ENCODE data around the gene GDAP1L1.
A peak's percentile ranks its signal among the peaks of the same experiment; 100 is the strongest.

GDAP1L1 gene

DNA sequence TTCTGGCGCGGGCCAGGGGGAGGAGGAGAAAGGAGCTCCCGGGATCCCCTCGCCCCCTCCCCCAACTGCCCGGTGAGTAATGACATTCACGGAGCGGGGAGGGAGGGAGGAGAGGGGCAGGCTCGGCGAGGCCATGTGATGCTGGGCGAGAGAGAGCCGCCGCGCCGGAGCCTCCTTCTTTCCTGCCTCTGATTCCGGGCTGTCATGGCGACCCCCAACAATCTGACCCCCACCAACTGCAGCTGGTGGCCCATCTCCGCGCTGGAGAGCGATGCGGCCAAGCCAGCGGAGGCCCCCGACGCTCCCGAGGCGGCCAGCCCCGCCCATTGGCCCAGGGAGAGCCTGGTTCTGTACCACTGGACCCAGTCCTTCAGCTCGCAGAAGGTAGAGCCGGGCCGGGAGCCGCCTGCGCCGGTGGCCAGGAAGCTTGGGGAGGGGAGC is at the start of gene GDAP1L1:
GDAP1L1 (plus strand) TSS at position 178 of the 441 bp plus-strand sequence; CDS start at position 205, 27 bp downstream.
- peak; percentile 12 for DNase-seq

DNA sequence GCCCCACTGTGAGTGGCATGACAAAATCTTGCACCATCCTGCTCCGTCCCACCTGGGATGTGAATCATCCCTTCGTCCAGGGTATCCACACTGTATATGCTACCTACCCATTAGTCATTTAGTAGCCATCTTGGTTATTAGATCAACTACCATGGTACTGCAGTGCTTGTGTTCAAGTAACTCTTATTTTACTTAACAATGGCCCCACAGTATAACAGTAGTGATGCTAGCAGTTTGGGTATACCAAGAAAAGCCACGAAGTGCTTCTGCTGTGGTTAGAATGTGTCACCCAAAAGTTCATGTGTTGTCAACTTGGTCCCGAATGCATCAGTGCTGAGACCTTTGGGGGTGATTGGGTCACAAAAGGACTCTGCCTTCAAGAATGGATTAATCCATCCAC is 48.2 kb upstream of the GDAP1L1 start:
- no peak for DNase-seq

DNA sequence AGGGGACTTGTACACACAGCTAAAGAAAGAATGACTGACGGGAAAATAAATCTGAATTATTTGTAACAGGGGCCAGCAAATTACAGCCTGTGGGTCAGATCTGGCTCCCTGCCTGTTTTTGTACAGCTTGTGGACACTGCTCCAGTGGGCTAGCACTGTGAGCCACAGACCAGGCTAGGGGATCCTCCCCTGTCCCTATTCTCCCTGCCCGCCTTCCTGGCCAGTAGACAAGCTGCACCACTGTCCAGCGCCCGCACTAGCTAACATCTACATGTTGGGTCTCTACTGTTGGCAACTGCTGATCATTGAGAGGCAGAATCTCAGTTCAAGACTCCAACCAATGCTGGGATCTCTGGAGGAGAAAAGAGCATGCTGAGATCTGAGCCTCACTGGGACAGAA is 47.2 kb upstream of the GDAP1L1 start:
- no peak for DNase-seq

DNA sequence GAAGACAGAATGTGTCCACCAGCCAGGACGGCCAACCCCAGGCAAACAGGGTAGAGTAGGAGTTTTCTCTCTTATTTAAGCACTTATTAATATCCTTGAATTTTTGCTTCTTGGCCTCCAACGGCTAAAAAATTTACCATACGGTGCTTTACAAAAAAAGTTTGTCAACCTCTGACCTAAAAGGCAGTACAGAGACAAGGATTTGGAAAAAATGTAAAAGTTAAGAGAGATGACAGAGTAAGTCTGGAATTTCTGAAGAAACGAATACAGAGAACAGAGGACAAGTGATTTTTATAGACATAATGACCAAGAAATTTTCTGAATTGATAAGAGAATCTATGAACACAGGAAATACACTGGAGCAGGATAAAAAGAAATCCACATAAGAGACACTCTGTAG is 46.7 kb upstream of the GDAP1L1 start:
- DNase-seq: no peak

DNA sequence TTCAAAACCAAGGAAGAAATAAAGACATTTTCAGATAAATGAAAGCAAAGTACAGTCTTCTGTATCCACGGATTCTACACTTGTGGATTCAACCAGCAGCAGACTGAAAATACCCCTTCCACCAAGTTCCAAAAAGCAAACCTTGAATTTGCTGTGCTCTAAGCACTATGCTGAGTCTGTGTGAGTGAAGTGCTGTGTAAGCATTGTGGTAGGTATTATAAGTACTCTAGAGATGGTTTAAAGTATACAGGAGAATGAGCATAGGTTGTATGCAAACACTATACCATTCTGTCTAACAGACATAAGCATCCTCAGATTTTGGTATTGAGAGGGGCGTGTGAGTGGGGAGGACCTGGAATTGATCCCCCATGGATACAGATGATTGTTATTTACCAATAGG is 46.1 kb upstream of the GDAP1L1 start:
- DNase-seq: no peak

DNA sequence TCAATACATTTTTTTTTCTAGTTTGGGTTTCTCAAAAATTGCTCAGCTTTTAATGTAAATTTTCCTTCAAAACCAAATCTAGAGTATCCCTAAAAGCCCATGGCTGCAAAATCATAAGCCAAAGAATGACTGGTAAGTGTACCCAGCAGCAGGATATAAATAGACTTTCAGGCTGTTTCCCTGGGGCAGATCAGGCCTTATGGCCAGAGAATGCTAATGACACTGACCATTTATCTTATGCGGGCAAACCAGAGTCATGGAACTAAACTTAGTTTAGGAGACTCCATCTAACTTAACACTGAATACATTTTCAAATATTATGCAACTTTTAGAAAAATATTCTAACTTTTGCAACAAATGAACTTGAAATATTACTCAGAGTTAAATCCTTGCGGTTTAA is 43.9 kb upstream of the GDAP1L1 start:
- DNase-seq: no peak

DNA sequence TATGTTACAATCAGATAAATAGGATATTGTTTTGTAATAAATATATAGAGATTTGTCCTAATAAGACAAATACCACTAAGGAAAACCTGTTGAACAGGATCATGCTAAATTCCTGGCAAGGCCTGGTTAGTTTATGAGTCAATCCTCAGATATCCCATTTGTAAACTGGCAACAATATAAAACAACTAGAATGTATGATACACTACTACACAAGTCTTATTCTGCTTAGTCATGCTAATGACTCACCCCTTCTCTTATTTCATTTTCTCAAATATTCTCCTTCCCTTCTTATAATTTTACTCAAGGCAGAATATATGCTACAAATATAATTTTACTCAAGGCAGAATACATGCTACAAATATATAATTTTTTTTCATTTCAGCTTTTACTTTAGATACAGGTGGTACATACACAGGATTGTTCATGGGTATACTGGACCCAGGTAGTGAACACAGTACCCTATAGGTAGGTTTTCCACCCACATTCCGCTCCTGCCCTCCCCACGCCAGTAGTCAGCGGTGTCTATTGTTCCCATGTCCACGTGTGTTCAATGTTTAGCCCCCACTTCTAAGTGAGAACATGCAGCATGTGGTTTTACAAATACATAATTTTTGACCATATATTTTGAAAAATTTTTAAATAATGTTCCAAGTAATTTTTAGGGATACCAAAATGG is 42.8 kb upstream of the GDAP1L1 start:
- no peak for DNase-seq

DNA sequence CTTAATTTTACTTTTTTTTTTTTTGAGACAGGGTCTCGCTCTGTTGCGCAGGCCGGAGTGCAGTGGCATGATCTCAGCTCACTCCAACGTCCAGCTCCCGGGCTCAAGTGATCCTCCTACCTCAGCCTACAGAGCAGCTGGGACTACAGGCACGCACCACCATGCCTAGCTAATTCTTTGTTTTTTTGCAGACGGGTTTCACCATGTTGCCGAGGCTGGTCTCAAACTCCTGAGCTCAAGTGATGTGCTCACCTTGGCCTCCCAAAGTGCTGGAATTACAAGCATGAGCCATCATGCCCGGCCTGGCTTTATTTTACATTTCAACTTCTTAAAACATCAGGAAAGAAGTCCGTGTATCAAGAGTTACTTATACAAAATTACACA is 42.3 kb upstream of the GDAP1L1 start:
- no peak for DNase-seq

DNA sequence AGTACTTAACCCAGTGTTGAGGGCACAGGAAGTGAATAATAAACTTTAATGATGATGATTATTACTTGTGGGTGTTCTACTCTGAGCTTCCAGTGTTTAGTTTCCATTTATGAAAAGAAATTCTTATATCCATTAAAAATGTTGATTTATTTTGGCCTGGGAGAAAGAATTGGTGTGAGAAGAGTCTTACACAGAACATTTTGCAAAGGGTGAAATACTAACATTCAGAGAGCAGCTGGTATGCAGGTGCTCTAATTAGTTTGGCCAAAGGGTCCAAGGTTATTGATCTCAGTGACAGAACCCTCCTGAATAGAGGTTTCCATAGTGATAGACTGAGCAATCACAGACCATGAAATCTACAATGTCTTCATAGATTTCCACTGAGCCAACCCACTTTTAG is 41.0 kb upstream of the GDAP1L1 start:
- no peak for DNase-seq

DNA sequence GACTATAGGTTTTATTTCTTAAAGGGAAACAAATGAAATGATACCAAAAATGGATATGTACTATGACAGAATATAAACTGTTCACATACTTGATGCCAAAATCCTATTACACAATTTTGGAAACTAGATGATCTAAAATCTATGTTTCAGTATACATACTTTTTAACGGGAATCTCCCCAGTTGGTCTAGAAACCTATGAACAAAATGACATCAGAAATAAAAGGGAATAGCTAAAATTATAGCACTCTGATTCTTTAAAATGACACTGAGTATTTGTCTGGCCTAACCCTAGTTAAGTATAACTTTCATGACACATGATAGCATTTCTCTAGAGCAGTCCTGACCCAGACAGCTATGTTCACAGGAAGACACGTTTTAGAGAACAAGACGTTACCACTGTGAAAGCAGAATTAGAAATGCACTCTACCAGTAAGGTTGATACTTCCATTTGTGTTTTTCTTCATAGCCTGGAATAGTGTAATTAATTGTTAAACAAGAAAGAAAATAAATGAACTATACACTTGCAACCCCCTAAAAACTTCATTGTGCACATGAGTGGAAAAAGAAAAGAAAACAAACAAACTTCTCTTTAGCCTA is 39.9 kb upstream of the GDAP1L1 start:
- DNase-seq: no peak

DNA sequence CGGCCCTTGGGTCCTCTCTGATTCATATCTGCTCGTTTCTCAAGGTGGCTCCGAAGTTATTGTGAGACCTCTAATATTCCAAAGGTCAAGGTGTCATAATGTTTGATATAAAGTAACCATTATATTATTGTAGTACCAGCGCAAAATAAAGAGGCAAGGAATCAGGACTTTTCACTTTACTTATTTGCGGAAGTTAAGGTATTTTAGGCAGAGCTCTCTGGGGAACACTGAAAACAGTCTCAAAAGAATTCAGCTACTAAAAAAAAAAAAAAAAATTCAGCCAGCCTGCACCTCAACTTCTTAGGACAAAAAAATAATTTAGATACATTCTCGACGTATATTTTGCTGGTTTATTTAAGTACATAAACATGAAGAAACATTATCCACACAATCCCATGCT is 38.9 kb upstream of the GDAP1L1 start:
- no peak for DNase-seq

DNA sequence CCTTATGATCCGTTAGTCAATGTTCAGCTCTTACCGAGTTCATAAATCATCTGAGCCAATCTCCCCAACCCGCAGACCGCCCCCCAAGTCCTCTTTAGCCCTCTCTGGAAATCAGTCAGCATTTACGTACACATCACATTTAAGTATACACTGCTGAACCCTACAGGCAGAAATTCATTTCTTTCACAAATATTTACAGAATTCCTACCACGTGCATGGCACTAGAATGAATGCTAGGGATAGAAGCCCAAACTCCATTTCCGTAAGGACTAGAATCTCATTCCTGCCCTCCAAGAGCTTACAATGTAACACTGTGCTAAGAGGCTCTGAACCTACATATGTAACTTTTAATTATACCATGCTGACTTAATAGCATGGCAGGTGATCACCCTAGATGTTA is 38.3 kb upstream of the GDAP1L1 start:
- DNase-seq: no peak

DNA sequence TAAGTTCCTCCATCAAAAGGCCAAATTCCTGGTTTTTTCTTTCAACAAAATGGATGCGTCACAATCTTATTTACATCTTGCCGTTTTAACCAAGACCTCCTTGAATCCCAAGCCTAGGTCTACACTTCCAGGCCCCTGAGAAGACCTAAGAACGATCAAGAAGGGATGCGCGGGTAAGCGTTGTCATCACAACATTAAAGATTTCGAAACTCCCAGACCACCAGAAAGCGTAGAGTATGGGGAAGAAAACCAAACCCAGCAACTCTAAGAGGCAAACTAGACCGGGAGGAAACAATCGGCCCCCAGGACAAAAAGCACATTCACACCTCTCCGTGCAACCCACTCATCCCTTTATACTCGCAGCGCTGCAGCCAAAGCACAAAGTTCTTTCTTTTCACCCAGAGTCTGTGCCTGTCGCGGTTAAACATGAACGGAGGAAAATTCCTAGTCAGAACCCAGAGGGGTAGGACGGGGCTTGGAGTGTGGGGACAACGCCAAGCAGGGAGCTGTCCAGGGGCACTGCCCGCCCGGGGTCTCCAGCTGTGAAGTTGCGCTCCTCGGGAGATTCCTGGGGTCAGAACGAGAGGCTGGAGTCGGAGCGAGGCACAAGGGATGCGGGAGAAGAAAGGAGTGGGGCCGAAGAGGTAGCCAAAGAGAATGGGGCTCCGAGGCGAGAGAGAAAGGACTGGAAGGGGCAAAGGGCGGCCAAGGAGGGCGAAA is 37.3 kb upstream of the GDAP1L1 start:
- no peak for DNase-seq

DNA sequence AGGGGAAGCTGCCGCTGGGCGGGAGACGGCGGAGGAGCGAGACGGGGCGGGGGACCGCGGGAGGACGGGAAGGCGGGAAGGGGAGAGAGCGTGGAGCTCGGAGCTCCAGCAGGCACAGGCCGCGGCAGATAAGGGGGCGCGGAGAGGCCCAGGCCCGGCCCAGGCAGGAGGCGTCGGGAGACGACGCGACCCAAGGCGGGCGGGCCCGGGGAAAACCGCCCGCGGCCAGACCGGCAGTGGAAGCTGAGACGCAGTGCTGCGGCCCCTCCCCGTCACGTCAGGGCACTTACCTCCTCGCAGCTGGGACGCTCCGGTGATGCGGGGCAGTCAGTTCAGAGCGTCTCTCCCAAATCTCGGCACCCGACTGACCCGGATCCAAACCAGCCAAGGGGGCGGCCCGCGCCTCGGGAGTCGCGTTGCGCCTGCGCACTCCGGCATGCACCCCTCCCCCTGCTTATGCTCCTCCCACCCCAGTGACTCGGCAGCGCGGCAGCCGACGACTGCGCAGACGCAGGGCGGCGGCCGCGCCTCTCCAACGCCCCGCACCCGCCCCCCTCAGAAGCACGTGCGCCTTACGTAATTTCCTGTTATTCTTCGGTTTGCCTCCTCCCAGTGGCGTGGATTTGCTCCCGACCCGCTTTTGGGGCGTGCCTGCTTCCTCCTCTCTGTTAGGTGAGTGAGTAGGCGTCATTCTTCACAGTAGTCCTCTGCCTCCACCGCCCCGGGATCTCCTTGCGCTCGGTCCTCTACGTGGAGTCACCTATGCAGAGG is 36.5 kb upstream of the GDAP1L1 start, which contains the start of gene OSER1:
OSER1 (minus strand) TSS at position 366 of the 771 bp plus-strand sequence. CDS start 3,814 bp downstream, outside the sequence.
- DNase-seq: peak; percentile 98

DNA sequence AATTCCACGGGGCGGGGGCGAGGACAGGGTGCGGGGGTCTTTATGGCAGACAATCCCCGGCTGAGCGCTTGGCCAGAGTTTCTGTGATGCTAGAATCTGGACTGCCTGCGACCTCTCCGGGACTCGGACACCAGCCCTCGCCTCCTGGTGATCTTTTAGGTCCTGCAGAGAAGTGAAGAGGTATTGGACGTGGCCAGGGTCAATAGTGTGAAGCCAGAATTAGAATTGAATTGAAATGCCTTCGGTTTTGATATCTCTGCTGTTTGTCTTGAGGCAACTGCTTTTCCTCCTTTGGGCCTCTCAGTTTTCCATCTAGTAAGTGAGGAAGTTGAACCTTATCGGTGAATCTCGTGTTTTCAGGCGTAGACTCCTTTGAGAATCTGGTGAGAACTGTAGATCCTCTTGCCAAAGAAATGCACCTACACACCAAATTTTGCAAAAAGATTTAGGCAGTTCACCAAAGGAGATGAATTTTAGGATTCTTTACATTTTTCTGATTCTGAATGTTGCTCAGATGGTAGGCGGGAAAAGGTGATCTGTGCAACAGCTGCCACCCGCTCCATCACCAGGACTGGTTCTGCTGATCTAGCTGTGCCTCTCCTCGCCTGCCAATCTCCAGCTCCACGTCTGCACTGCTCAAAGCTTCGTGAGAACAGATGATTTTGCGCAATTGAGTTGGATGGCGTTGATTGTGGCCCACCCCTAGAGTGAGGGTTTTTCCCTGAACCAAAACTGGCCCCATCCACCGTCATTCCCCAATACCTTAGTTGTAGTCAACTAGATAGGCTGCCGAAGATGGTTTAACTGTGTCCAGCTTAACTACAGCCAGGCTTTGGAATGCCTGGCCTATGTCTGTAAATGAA is 35.7 kb upstream of the GDAP1L1 start:
- no peak for DNase-seq

DNA sequence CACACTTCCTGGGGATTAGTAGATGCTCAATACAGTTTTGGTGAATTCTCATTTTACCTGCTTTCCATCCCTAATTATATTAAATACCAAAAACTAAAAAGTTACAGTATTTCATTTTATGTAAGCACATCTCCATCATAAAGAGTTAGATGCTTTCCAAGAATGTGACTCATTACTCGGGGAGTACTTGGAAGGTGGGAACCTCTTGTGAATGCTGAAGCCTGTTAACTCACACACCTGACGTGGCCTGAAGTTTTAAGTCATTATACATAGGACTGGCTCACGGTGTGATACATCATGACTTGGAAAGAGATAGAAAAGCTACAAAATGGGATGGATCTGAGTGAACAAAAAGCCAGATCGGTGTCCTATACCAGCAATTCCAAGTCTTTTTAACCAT is 34.3 kb upstream of the GDAP1L1 start:
- no peak for DNase-seq

DNA sequence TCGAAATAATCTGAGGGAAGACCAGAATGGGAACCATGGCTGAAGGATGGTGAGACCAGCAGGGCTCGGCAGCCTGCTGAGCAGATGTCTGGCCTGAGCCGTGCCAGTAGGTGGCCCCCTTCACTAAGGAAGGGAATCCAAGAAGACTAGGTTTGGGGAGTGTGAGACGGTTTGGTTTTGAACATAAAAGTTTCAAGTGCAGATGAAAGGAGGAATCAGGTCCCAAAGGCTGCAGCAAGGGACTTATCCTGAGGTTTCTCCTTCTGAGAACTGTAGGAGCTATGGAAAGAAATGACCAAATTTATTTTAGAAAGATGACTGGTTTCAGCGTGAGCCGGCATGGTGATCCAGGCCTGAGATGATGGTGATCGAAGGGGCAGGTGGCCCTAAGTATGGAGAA is 32.0 kb upstream of the GDAP1L1 start:
- DNase-seq: peak; percentile 84

DNA sequence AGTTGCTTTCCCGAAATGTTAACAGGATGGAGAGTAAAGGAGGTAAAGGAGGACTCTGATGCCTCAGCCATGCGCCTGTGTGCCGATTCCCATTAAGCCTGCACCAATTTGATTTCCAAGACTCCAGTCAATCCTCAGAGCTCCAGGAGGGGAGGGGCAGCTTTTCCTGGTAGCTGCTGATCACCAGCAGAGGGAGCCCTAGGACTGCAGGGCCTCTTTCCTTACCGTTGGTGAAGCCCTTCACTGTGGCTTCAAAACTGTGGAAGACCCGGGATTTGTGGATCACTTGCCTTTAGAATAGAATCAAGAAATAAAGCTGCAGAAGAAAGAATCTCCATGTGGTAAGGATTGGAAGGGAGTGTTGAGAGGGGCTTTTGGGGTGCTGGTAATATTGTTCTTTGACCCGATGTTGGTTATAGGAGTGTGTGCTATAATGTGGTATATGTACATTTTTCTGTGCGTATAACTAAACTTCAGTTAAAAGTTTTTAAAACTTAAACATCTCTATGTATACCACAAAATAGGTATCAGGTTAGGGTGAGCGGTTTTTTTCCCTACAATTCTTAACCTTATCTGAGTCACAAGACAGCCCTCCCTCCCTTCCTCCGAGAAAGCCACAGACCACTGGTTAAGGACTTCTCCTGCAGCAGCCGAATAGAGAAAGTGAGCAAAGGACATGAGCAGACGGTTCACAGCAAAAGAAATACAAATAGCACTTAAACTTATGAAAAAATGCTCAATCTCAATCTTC is 29.6 kb upstream of the GDAP1L1 start:
- peak; percentile 80 for DNase-seq

DNA sequence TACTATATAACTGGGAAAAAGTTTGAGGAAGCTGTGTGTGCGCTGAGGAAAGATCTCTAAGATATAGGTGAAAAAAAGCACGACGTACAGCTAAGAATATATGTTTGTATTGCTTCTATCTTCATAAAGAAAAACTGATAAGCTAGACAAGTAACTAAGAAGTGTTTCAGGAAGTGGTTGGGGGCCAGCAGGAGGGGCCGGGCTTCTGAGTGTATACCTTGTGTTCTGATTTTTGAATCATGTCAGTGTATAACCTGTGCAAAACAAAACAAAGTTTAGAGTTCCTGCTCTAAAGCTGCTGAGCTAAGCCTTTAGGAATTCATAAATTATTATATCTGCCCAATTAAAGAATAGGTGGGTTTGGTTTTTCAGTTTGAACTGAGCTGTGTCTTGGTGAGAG is 28.7 kb upstream of the GDAP1L1 start:
- peak; percentile 81 for DNase-seq

DNA sequence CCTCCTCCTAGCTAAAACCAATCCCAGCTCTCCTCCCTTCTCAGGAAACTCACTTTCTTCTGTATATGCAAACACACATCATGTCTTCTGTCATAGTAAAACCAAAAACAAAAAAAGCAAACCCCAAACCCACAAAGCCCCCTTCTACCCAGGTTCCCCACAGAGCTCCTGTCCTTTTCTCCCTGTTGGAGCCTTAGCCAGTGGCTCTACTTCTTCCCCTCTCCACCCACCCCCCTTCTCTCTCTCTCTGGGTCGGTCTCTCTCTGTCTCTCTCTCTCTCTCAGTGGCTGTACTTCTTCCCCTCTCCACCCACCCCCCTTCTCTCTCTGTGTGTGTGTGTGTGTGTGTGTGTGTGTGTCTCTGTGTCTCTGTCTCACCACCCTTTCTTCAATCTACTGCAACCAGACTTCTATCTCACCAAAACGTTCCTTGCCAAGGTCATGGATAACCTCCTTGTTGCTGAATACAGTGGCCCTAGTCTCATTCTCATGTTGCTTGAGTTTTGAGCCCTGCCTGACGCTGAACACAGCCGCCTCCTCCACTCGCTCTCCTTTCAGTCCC is 27.9 kb upstream of the GDAP1L1 start:
- DNase-seq: peak; percentile 70

DNA sequence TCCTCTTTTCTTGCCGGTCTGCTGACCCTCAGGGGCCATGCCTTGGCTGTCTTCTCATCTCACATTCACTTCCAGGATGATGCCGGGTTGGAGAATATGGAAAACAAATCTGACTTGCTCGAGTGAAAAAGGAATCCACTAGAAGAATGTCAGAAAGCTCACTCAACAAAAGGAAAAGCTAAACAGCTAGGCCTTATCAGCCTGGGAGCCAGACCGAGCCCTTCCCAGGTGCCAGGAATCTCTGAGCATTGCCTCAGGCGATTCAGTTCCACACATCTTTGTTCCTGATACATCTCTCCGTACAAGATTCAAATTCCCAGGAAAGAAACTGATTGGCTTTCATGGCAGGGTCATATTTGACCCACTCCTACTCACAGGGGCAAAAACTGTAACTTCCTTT is 27.3 kb upstream of the GDAP1L1 start:
- DNase-seq: no peak

All from CD4-positive, alpha-beta T cell treated with Interleukin-17A for 4 hours (primary cell).